Keratinocyte (primary cell): ENCODE measurements around the gene IGSF9. TPM values are rescaled to one million over a fixed set of nuclear protein-coding genes. Genes with fewer than 3 reads are reported as not detected.

Source experiments
- DNase-seq: peaks from one replicate; pipeline ENCODE4 v3.0.0-alpha.2; 2011; ENCODE audit warnings: low read depth, missing footprints, low spot score
- FAIRE-seq: peaks from 2 replicates; lab custom pipeline; 2011; peaks lifted over from hg19 to GRCh38; lab: Jason Lieb, UNC
- H2AFZ ChIP-seq: 2 replicates; pipeline ENCODE4 v1.6.0; 2012; ENCODE audit warnings: low read length, control low read depth, inconsistent platforms; ENCODE audit not compliant: control insufficient read depth
- H3K27ac ChIP-seq: 2 replicates; pipeline ENCODE4 v1.5.1; 2011; ENCODE audit warnings: low read length; ENCODE audit not compliant: control insufficient read depth, insufficient read depth
- H3K27me3 ChIP-seq: 3 replicates; pipeline ENCODE4 v1.6.0; 2011; ENCODE audit warnings: low read length; ENCODE audit not compliant: control insufficient read depth, insufficient read depth; ENCODE audit errors: extremely low read depth
- H3K36me3 ChIP-seq, 2 experiments: 2 replicates in 1 of 2; 3 replicates in 1 of 2; pipeline ENCODE4 v1.5.1; 2011; ENCODE audit warnings: low read length in 2 of 2, mild to moderate bottlenecking in 1 of 2; ENCODE audit not compliant: control insufficient read depth in 2 of 2, insufficient read depth in 2 of 2; ENCODE audit errors: extremely low read depth in 1 of 2
- H3K4me1 ChIP-seq: 3 replicates; pipeline ENCODE4 v1.5.1; 2011; ENCODE audit warnings: low read length; ENCODE audit not compliant: control insufficient read depth, insufficient read depth; ENCODE audit errors: extremely low read depth
- H3K4me2 ChIP-seq: 3 replicates; pipeline ENCODE4 v1.6.0; 2011; ENCODE audit warnings: low read depth, low read length; ENCODE audit not compliant: control insufficient read depth, insufficient read depth; ENCODE audit errors: extremely low read depth
- H3K4me3 ChIP-seq, 3 experiments: fragments of 200-600 bp in 1 of 3; sonication (generic) in 1 of 3; 2 replicates in 2 of 3; 3 replicates in 1 of 3; pipeline ENCODE4 v1.5.1; 2011 to 2016; ENCODE audit warnings: low read length in 3 of 3, mild to moderate bottlenecking in 3 of 3, control low read depth in 2 of 3, inconsistent platforms in 1 of 3, low read depth in 1 of 3, mixed read lengths in 1 of 3, mixed run types in 1 of 3, moderate library complexity in 1 of 3; ENCODE audit not compliant: control insufficient read depth in 2 of 3, insufficient read depth in 2 of 3; ENCODE audit errors: extremely low read depth in 1 of 3
- H3K79me2 ChIP-seq: 2 replicates; pipeline ENCODE4 v1.6.0; 2012; ENCODE audit warnings: low read length; ENCODE audit not compliant: control insufficient read depth, insufficient read depth
- H3K9ac ChIP-seq: 3 replicates; pipeline ENCODE4 v1.6.0; 2011; ENCODE audit warnings: low read length; ENCODE audit not compliant: control insufficient read depth, insufficient read depth; ENCODE audit errors: extremely low read depth
- H3K9me1 ChIP-seq: 3 replicates; pipeline ENCODE4 v1.6.0; 2011; ENCODE audit warnings: low read length; ENCODE audit not compliant: control insufficient read depth, insufficient read depth; ENCODE audit errors: extremely low read depth
- H3K9me3 ChIP-seq: 2 replicates; pipeline ENCODE4 v1.5.1; 2012; ENCODE audit warnings: low read depth, low read length; ENCODE audit not compliant: control insufficient read depth
- H4K20me1 ChIP-seq: 3 replicates; pipeline ENCODE4 v1.6.0; 2011; ENCODE audit warnings: low read length; ENCODE audit not compliant: control insufficient read depth, insufficient read depth; ENCODE audit errors: extremely low read depth
- CTCF ChIP-seq, 3 experiments: IDR thresholded peaks in 1 of 3; conservative IDR thresholded peaks in 1 of 3; optimal IDR thresholded peaks in 1 of 3; 2 replicates in 2 of 3; 3 replicates in 1 of 3; pipeline versions ENCODE3 to v1.5.1; 2011; ENCODE audit warnings: low read length in 3 of 3, mild to moderate bottlenecking in 3 of 3, moderate library complexity in 2 of 3, control low read depth in 1 of 3, inconsistent platforms in 1 of 3; ENCODE audit not compliant: insufficient read depth in 2 of 3; ENCODE audit errors: extremely low read depth in 1 of 3
- EZH2 ChIP-seq: IDR thresholded peaks from one replicate; pipeline ENCODE4 v1.6.1; 2012; ENCODE audit warnings: inconsistent platforms, mild to moderate bottlenecking, low read length, moderate library complexity
- dilution Hi-C: fragments of 300-500 bp; cut with MboI; formaldehyde crosslinking; loops from one replicate; pipeline ENCODE4 v1.7.0; 2020; ENCODE audit warnings: low sequenced_read_pairs; ENCODE audit not compliant: extremely low pct_ligation_motif_present
- polyA plus RNA-seq, 5 experiments: library from polyadenylated mRNA; depleted of rRNA in 3 of 5; stranded (reverse) in 3 of 5; stranded (forward) in 1 of 5; unstranded in 1 of 5; fragments of >200 nt; gene quantifications; 1 replicate in 1 of 5; 2 replicates in 3 of 5; 3 replicates in 1 of 5; pipeline versions ENCODE4 v1.2.1 to v1.2.3, GENCODE V29; 2011 to 2012; ENCODE audit warnings: missing spikeins in 2 of 5, low read depth in 1 of 5, low replicate concordance in 1 of 5

IGSF9 gene
- polyA plus RNA-seq, 1 donor (not counting 4 experiments of a cell fraction or from before 2014, with no cell fraction given): 4.2 TPM

DNA sequence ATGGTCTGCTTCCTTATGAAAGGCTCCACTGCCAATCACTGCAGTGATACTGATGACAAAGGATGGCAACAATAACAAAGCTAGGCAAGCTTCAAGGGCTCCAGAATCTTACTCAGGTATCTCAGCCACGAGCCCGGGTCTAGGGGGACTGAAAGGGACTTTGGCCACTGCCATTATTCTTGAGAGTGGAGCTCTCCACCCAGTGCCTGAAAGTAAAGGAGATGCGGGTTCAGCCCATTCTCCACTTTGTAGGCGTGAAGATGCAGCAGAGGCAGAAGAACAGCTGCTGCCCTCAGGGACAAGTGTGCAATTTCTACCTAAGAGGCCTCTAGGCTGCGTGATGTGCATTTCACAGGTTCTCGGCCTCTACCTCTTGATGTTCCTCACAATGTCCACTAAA, 40.1 kb upstream of the IGSF9 start:
- Histone ChIP-seq H3K36me3 (peaks cover 14 to 15% of the 10 kb centered on the region in 2 experiments), H3K4me2 (no peak overlapping the region), H4K20me1 (no peaks in the 10 kb centered on the region), H3K4me1 (no peaks in the 10 kb centered on the region), H3K9me1 (no peaks in the 10 kb centered on the region), H3K27me3 (no peaks in the 10 kb centered on the region), H3K9me3 (no peaks in the 10 kb centered on the region), H3K4me3 (no peak overlapping the region), H3K9ac (no peak overlapping the region), H3K79me2 (no peaks in the 10 kb centered on the region), H2AFZ (no peak overlapping the region), H3K27ac (no peak overlapping the region)
- no peak for FAIRE-seq
- no peak for DNase-seq
- TF ChIP-seq CTCF (optimal IDR thresholded peaks at IDR 0.05 in 1 of 3, IDR thresholded peaks at IDR 0.05 in 1 of 3, conservative IDR thresholded peaks at IDR 0.05 in 1 of 3; ENCODE audit: extremely low read depth in 1 of 3, insufficient read depth in 2 of 3, low read length in 3 of 3) (no peak), EZH2 (no peak)
- dilution Hi-C loops: no loop called here

- no peak overlapping the region for H3K4me2 ChIP-seq
- FAIRE-seq (no peak), DNase-seq (no peak)
- H3K9ac ChIP-seq: no peak overlapping the region
- H3K9me1 ChIP-seq: no peaks in the 10 kb centered on the region
- no peak overlapping the region for H2AFZ ChIP-seq
- H3K27ac ChIP-seq: no peak overlapping the region
- H4K20me1 ChIP-seq: no peaks in the 10 kb centered on the region
- no peaks in the 10 kb centered on the region for H3K4me1 ChIP-seq
- dilution Hi-C loops: no loop called here
- H3K79me2 ChIP-seq: no peaks in the 10 kb centered on the region
- TF ChIP-seq EZH2 (no peak), CTCF (optimal IDR thresholded peaks at IDR 0.05 in 1 of 3, IDR thresholded peaks at IDR 0.05 in 1 of 3, conservative IDR thresholded peaks at IDR 0.05 in 1 of 3; ENCODE audit: extremely low read depth in 1 of 3, insufficient read depth in 2 of 3, low read length in 3 of 3) (no peak)
- H3K9me3 ChIP-seq: no peaks in the 10 kb centered on the region
- peaks cover 15 to 17% of the 10 kb centered on the region in 2 experiments for H3K36me3 ChIP-seq
- H3K4me3 ChIP-seq: no peak overlapping the region
- no peaks in the 10 kb centered on the region for H3K27me3 ChIP-seq
Measured at GRCh38 chr1:159983681-159984080, 38.3 kb upstream of the IGSF9 start.
